A549 (cell line): ENCODE measurements around the gene SLC26A3. TPM values are rescaled to one million over a fixed set of nuclear protein-coding genes. Genes with fewer than 3 reads are reported as not detected.
"Not testable (repeated sequence)": the region's sequence is repeated elsewhere in the genome, so short reads cannot be mapped to it uniquely, and the experiment has no call there.

Experiments used
- ATAC-seq, 2 experiments: fragments of 200-7000 bp in 1 of 2; fragments of >200 bp in 1 of 2; cut with Nextera tagmentation in 1 of 2; cut with Tn5 transposase in 1 of 2; 3 replicates each; pipeline versions ENCODE4 v1.8.0 to v1.9.1; 2018 to 2020; ENCODE audit warnings: mild to moderate bottlenecking in 1 of 2, moderate library complexity in 1 of 2
- CTCF ChIA-PET: fragments of 300-600 bp; sonication (Branson Sonifier 250); formaldehyde crosslinking; extraction: SDS; loops from one replicate; lab custom pipeline; 2021; ENCODE audit warnings: antibody characterized with exemption, inconsistent platforms; lab: Yijun Ruan, JAX
- POLR2A ChIA-PET: fragments of 350-600 bp; formaldehyde crosslinking; extraction: SDS; loops from one replicate; lab custom pipeline; 2021; ENCODE audit warnings: antibody characterized with exemption, inconsistent platforms; lab: Yijun Ruan, JAX
- DNase-seq, 2 experiments: peaks; one replicate each; pipeline versions ENCODE4 v3.0.0 to v3.0.0-alpha.2; 2011 to 2016; ENCODE audit warnings: low read depth in 1 of 2, low spot score in 1 of 2
- FAIRE-seq: peaks from 2 replicates; lab custom pipeline; 2011; peaks lifted over from hg19 to GRCh38; lab: Jason Lieb, UNC
- H3K27ac ChIP-seq, 2 experiments: fragments of >200 bp; sonication (Bioruptor Twin); formaldehyde crosslinking; 3 replicates each; pipeline ENCODE4 v1.5.1; 2016 to 2017
- H3K4me1 ChIP-seq: fragments of >200 bp; sonication (Bioruptor Twin); formaldehyde crosslinking; 3 replicates; pipeline ENCODE4 v1.6.1; 2016
- H3K4me2 ChIP-seq: fragments of >200 bp; sonication (Bioruptor Twin); formaldehyde crosslinking; 3 replicates; pipeline ENCODE4 v1.6.1; 2016
- H3K4me3 ChIP-seq: fragments of >200 bp; sonication (Bioruptor Twin); formaldehyde crosslinking; 3 replicates; pipeline ENCODE4 v1.5.1; 2016
- H3K9me3 ChIP-seq: fragments of >200 bp; sonication (Bioruptor Twin); formaldehyde crosslinking; 3 replicates; pipeline ENCODE4 v1.6.1; 2016
- ATOH8 ChIP-seq: fragments of 250-450 bp; sonication (Bioruptor Pico); IDR thresholded peaks from 2 replicates; pipeline ENCODE4 v1.5.0; 2020; ENCODE audit warnings: low read depth, mild to moderate bottlenecking, moderate library complexity
- BCL3 ChIP-seq: fragments of >200 bp; sonication (Bioruptor Twin); formaldehyde crosslinking; IDR thresholded peaks from 3 replicates; pipeline ENCODE4 v1.6.1; 2016
- CEBPB ChIP-seq, 2 experiments: fragments of >200 bp in 1 of 2; sonication (Bioruptor Twin) in 1 of 2; formaldehyde crosslinking in 1 of 2; IDR thresholded peaks; 2 replicates each; pipeline ENCODE4 v1.6.1; 2012 to 2016
- EHF ChIP-seq: fragments of 250-450 bp; sonication (Bioruptor Pico); IDR thresholded peaks from 2 replicates; pipeline ENCODE4 v1.5.0; 2020; ENCODE audit warnings: mild to moderate bottlenecking
- ESRRA ChIP-seq: fragments of 150-350 bp; IDR thresholded peaks from 2 replicates; pipeline ENCODE4 v1.6.1; 2014; ENCODE audit warnings: mild to moderate bottlenecking, low read length, borderline replicate concordance
- FOSB ChIP-seq: fragments of 250-450 bp; sonication (Bioruptor Pico); IDR thresholded peaks from 2 replicates; pipeline ENCODE4 v1.5.0; 2020; ENCODE audit warnings: mild to moderate bottlenecking, moderate library complexity
- HDAC2 ChIP-seq: fragments of 200-600 bp; sonication (generic); IDR thresholded peaks from 2 replicates; pipeline ENCODE4 v1.6.1; 2016
- HEYL ChIP-seq: fragments of 250-450 bp; sonication (Bioruptor Pico); IDR thresholded peaks from 2 replicates; pipeline ENCODE4 v1.8.0; 2021; ENCODE audit warnings: mild to moderate bottlenecking, moderate library complexity
- HOXB13 ChIP-seq: fragments of 250-450 bp; sonication (Bioruptor Pico); IDR thresholded peaks from 2 replicates; pipeline ENCODE4 v1.5.0; 2020; ENCODE audit warnings: low read depth, mild to moderate bottlenecking, moderate library complexity
- MAZ ChIP-seq: fragments of 150-350 bp; IDR thresholded peaks from 2 replicates; pipeline ENCODE4 v1.6.1; 2014; ENCODE audit warnings: antibody characterized with exemption, low read depth, low read length, borderline replicate concordance
- NFE2L2 ChIP-seq: fragments of 150-350 bp; conservative IDR thresholded peaks from 2 replicates; pipeline ENCODE4 v1.6.1; 2014; ENCODE audit warnings: low read length
- PHF8 ChIP-seq: fragments of 200-600 bp; sonication (generic); IDR thresholded peaks from 2 replicates; pipeline ENCODE4 v1.6.1; 2016; ENCODE audit warnings: low read depth, mild to moderate bottlenecking, antibody characterized with exemption, moderate library complexity, borderline replicate concordance
- POLR2A ChIP-seq: IDR thresholded peaks from 2 replicates; pipeline ENCODE4 v1.6.1; 2012; ENCODE audit warnings: mild to moderate bottlenecking, low read length
- POLR2AphosphoS2 ChIP-seq: conservative IDR thresholded peaks from 2 replicates; pipeline ENCODE4 v1.6.1; 2012; ENCODE audit warnings: low read length, improper control_type of control experiment, inconsistent platforms
- SREBF2 ChIP-seq: fragments of 450-650 bp; IDR thresholded peaks from 2 replicates; pipeline ENCODE4 v1.6.1; 2014; ENCODE audit warnings: mild to moderate bottlenecking, moderate library complexity
- TFCP2L1 ChIP-seq: fragments of 250-450 bp; sonication (Bioruptor Pico); IDR thresholded peaks from 2 replicates; pipeline ENCODE4 v1.5.0; 2021; ENCODE audit warnings: mild to moderate bottlenecking
- USF2 ChIP-seq: fragments of 450-650 bp; IDR thresholded peaks from 2 replicates; pipeline ENCODE4 v1.6.1; 2014; ENCODE audit warnings: antibody characterized with exemption
- ZFP36 ChIP-seq: fragments of 450-650 bp; IDR thresholded peaks from 2 replicates; pipeline ENCODE4 v1.6.1; 2014; ENCODE audit warnings: borderline replicate concordance; ENCODE audit not compliant: partially characterized antibody
- ZNF302 ChIP-seq: fragments of 250-450 bp; sonication (Bioruptor Pico); IDR thresholded peaks from 2 replicates; pipeline ENCODE4 v1.9.0; 2021; ENCODE audit warnings: inconsistent platforms, mild to moderate bottlenecking, moderate library complexity
- ZSCAN20 ChIP-seq: fragments of 250-450 bp; sonication (Bioruptor Pico); IDR thresholded peaks from 2 replicates; pipeline ENCODE4 v1.8.0; 2022; ENCODE audit warnings: mild to moderate bottlenecking, moderate library complexity
- WGBS: methylation state at CpG from one replicate; pipeline ENCODE4 v1.1.6; 2017; ENCODE audit errors: missing lambda C conversion rate; 5-methylcytosine and 5-hydroxymethylcytosine counted together
- polyA plus RNA-seq, 4 experiments: library from polyadenylated mRNA; depleted of rRNA in 3 of 4; stranded (reverse); fragments of >200 nt; fragmentation: RNase III in 1 of 4; extraction: RNeasy Plus Mini Kit Qiagen cat#74134 plus additional on column Dnase treatment in 1 of 4; gene quantifications; 2 replicates in 3 of 4; 3 replicates in 1 of 4; pipeline ENCODE4 v1.2.3, GENCODE V29; 2011 to 2017

The SLC26A3 gene
- polyA plus RNA-seq, 2 of the 4 experiments (the other 2 are of a cell fraction) = not detected

GRCh38 chr7:107850216-107850615 lies 47.2 kb upstream of the SLC26A3 start:
- FAIRE-seq (no peak), ATAC-seq (no peak), DNase-seq (no peak)
- no peaks in the 10 kb centered on the region for H3K9me3 ChIP-seq
- H3K4me3 ChIP-seq = no peak overlapping the region
- no peak overlapping the region for H3K27ac ChIP-seq
- no peak for TF ChIP-seq PHF8
- H3K4me1 ChIP-seq = no peaks in the 10 kb centered on the region
- WGBS = 52% methylated on average over 4 of the region's 4 CpGs
- no peak overlapping the region for H3K4me2 ChIP-seq
- POLR2A ChIA-PET = no interaction called here
- CTCF ChIA-PET = interaction anchor here (0.8 to 1.2 kb wide), 3 partner anchors 13 to 107 kb away, joined by 3 read pairs; partner anchors contain the start of gene CBLL1

GRCh38 chr7:107848211-107848610 lies 45.2 kb upstream of the SLC26A3 start:
- POLR2A ChIA-PET, CTCF ChIA-PET, H3K4me1 ChIP-seq, DNase-seq, H3K9me3 ChIP-seq, H3K4me2 ChIP-seq, FAIRE-seq, ATAC-seq, H3K27ac ChIP-seq, H3K4me3 ChIP-seq: not testable (repeated sequence)
- 78% methylated on average over 5 of the region's 31 CpGs for WGBS

- FAIRE-seq, POLR2A ChIA-PET, ATAC-seq, H3K4me2 ChIP-seq, CTCF ChIA-PET, H3K9me3 ChIP-seq, H3K4me3 ChIP-seq, H3K27ac ChIP-seq, H3K4me1 ChIP-seq, DNase-seq: not testable (repeated sequence)
- no CpG with 5 or more reads among the region's 20 CpGs for WGBS
Measured at GRCh38 chr7:107847836-107848175, 44.8 kb upstream of the SLC26A3 start.

- no peaks in the 10 kb centered on the region for H3K4me1 ChIP-seq
- TF ChIP-seq ESRRA = no peak
- TF ChIP-seq HDAC2 = no peak
- TF ChIP-seq MAZ = no peak
- no peak for TF ChIP-seq CEBPB (IDR thresholded peaks at IDR 0.05)
- TF ChIP-seq POLR2AphosphoS2 = no peak
- TF ChIP-seq EHF (CRISPR knock-in tag) = no peak
- TF ChIP-seq BCL3 = no peak
- TF ChIP-seq NFE2L2 = no peak
- no peak for TF ChIP-seq HOXB13 (CRISPR knock-in tag)
- DNase-seq (no peak), ATAC-seq (no peak), FAIRE-seq (no peak)
- no peaks in the 10 kb centered on the region for H3K9me3 ChIP-seq
- no peak overlapping the region for H3K4me2 ChIP-seq
- 74% methylated on average over 6 of the region's 18 CpGs for WGBS
- ChIA-PET CTCF (interaction anchor here (1.7 kb wide), 1 partner anchor 32 kb away, joined by 7 read pairs; no protein-coding TSS in a partner anchor), POLR2A (no interaction called here)
- no peak overlapping the region for H3K27ac ChIP-seq
- no peak overlapping the region for H3K4me3 ChIP-seq
Measured at GRCh38 chr7:107847168-107847835, 44.3 kb upstream of the SLC26A3 start.

GRCh38 chr7:107846324-107846723 lies 43.3 kb upstream of the SLC26A3 start:
- ChIA-PET POLR2A (no interaction called here), CTCF (interaction anchor here (1.7 kb wide), 1 partner anchor 33 kb away, joined by 7 read pairs; no protein-coding TSS in a partner anchor)
- DNase-seq = no peak
- TF ChIP-seq HDAC2 = no peak
- no peak for TF ChIP-seq ZFP36
- no peak for TF ChIP-seq POLR2A
- no peak for TF ChIP-seq TFCP2L1 (CRISPR knock-in tag)
- TF ChIP-seq ZNF302 = no peak
- no peak for TF ChIP-seq FOSB (CRISPR knock-in tag)
- TF ChIP-seq BCL3 = no peak
- no peak for TF ChIP-seq ATOH8 (CRISPR knock-in tag)
- TF ChIP-seq USF2 = no peak
- no peak for TF ChIP-seq ZSCAN20 (CRISPR knock-in tag)
- TF ChIP-seq HEYL (CRISPR knock-in tag) = no peak
- TF ChIP-seq SREBF2 = no peak
- no peak for TF ChIP-seq PHF8
- ATAC-seq = no peak
- Histone ChIP-seq H3K4me1 (no peaks in the 10 kb centered on the region), H3K9me3 (no peaks in the 10 kb centered on the region), H3K4me3 (no peak overlapping the region), H3K4me2 (no peak overlapping the region), H3K27ac (no peak overlapping the region)
- FAIRE-seq = no peak
